Peyer's patch (tissue), 4 donors: Measurements from ENCODE around the gene ALS2CL. TPM values are rescaled to one million over a fixed set of nuclear protein-coding genes. Genes with fewer than 3 reads are reported as not detected.

Experiments
- DNase-seq, 3 donors: peaks; one replicate each; pipeline ENCODE4 v3.0.0-alpha.2; 2017 to 2019
- H3K27ac ChIP-seq, 4 donors: fragments of 200-600 bp; sonication (generic); one replicate each; pipeline ENCODE4 v1.5.1; 2016 to 2019
- H3K27me3 ChIP-seq, 2 donors: fragments of 200-600 bp; sonication (generic); one replicate each; pipeline ENCODE4 v1.5.1; 2019
- H3K36me3 ChIP-seq, 3 donors: fragments of 200-600 bp; sonication (generic); one replicate each; pipeline ENCODE4 v1.5.1; 2016 to 2019
- H3K4me1 ChIP-seq, 4 donors: fragments of 200-600 bp; sonication (generic); one replicate each; pipeline ENCODE4 v1.5.1; 2016 to 2019
- H3K4me3 ChIP-seq, 4 donors: fragments of 200-600 bp; sonication (generic); 1 replicate in 3 of 4; 2 replicates in 1 of 4; pipeline ENCODE4 v1.5.1; 2016 to 2019; ENCODE audit warnings: mild to moderate bottlenecking in 1 of 4
- H3K9me3 ChIP-seq, 4 donors: fragments of 200-600 bp; sonication (generic); one replicate each; pipeline ENCODE4 v1.5.1; 2016 to 2019; ENCODE audit warnings: mild to moderate bottlenecking in 1 of 4
- POLR2A ChIP-seq, 2 donors: fragments of 450-650 bp; IDR thresholded peaks; one replicate each; pipeline ENCODE4 v1.5.1; 2017; ENCODE audit warnings: antibody characterized with exemption in 2 of 2, mild to moderate bottlenecking in 2 of 2, moderate library complexity in 2 of 2
- total RNA-seq, 4 donors: library from RNA; depleted of rRNA; stranded (reverse); fragments of >200 nt; gene quantifications; one replicate each; pipeline ENCODE4 v1.1.0, GENCODE V29; 2016
- TF ChIP-seq, protein P1 (sequence below), 6 experiments: fragments of 450-650 bp in 4 of 6; fragments of 200-600 bp in 2 of 6; sonication (generic) in 1 of 6; IDR thresholded peaks; one replicate each; pipeline ENCODE4 v1.5.1; 2017 to 2019; ENCODE audit warnings: antibody characterized with exemption in 6 of 6, mild to moderate bottlenecking in 3 of 6, moderate library complexity in 1 of 6

Gene ALS2CL
- total RNA-seq, 4 donors from 2014 or later: 64.3 to 113 (median 82.7) TPM

- H3K27me3 ChIP-seq: no peaks in the 10 kb centered on the region
- no peaks in the 10 kb centered on the region for H3K9me3 ChIP-seq
- H3K36me3 ChIP-seq: no peaks in the 10 kb centered on the region
- peak in 2 of 3 donors; percentile 21 to 49 for DNase-seq
- no peak for TF ChIP-seq POLR2A (IDR thresholded peaks at IDR 0.05)
- TF ChIP-seq, protein P1, sequence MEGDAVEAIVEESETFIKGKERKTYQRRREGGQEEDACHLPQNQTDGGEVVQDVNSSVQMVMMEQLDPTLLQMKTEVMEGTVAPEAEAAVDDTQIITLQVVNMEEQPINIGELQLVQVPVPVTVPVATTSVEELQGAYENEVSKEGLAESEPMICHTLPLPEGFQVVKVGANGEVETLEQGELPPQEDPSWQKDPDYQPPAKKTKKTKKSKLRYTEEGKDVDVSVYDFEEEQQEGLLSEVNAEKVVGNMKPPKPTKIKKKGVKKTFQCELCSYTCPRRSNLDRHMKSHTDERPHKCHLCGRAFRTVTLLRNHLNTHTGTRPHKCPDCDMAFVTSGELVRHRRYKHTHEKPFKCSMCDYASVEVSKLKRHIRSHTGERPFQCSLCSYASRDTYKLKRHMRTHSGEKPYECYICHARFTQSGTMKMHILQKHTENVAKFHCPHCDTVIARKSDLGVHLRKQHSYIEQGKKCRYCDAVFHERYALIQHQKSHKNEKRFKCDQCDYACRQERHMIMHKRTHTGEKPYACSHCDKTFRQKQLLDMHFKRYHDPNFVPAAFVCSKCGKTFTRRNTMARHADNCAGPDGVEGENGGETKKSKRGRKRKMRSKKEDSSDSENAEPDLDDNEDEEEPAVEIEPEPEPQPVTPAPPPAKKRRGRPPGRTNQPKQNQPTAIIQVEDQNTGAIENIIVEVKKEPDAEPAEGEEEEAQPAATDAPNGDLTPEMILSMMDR (IDR thresholded peaks at IDR 0.05): no peak
- no peak overlapping the region for H3K4me3 ChIP-seq
- H3K27ac ChIP-seq: peak overlapping the region in 1 of 4 donors; percentile 17
- peaks cover 0 to 14% (median 0%) of the 10 kb centered on the region in 4 donors for H3K4me1 ChIP-seq
Measured at GRCh38 chr3:46662771-46663551, 30.5 kb downstream of the ALS2CL start.

DNA sequence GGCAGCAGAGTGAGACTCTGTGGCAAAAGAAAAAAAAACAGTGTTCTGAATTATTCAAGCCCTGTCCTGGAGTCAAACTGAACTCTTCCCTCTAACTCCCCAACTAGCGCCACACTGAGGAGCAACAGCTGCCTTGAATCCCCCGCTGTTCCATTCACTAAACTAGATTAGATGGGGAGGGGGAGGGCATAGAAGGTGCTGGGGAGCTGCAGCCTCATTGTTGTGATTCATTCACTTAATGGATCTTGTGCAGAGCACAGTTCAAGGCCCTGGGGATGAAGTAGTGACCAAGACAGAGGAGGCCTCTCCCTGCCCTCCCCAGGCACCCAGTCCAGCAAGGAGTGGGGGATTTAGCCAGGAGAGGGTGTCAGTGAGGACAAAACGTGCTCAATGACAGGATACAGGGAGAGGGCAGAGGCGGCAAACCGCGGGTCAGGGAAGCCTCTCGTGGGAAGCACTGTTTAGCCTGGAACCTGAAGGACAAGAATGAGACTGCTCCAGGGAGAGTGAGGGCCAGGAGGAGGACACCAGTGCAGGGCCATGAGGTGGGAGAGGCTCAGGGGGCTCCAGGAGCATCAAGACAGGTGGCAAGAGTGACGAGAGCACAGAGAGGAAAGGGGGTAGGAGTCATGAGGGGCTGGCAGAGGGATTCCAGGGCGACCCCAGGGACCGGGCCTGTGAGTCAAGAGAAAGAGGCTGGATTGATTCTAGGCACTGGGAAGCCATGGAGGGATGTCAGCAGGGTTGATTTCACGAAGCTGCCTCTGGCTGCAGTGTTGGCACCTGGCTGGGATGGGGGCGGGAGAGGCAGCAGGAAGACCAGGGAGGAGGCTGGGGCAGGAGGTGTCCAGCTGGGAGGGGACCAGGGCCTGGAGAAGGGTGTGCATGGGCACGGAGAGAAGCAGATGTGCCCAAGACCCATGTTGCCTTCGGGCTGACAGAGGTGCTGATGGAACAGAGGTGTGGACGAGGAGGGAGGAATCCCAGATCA, 31.4 kb downstream of the ALS2CL start:
- Histone ChIP-seq H3K9me3 (no peaks in the 10 kb centered on the region), H3K4me3 (no peak overlapping the region), H3K27ac (no peak overlapping the region), H3K4me1 (peaks cover 0 to 14% (median 0%) of the 10 kb centered on the region in 4 donors), H3K27me3 (no peaks in the 10 kb centered on the region), H3K36me3 (no peaks in the 10 kb centered on the region)
- TF ChIP-seq POLR2A (IDR thresholded peaks at IDR 0.05): no peak
- TF ChIP-seq, protein P1 (IDR thresholded peaks at IDR 0.05): no peak
- DNase-seq: peak in 1 of 3 donors; percentile 17

- Histone ChIP-seq H3K27me3 (no peaks in the 10 kb centered on the region), H3K4me1 (peaks cover 0 to 14% (median 0%) of the 10 kb centered on the region in 4 donors), H3K36me3 (no peaks in the 10 kb centered on the region), H3K9me3 (no peaks in the 10 kb centered on the region), H3K27ac (no peak overlapping the region), H3K4me3 (no peak overlapping the region)
- TF ChIP-seq, protein P1 (IDR thresholded peaks at IDR 0.05): no peak
- no peak for TF ChIP-seq POLR2A (IDR thresholded peaks at IDR 0.05)
- DNase-seq: peak in 2 of 3 donors; percentile 2 to 32
Measured at GRCh38 chr3:46660543-46661523, 32.6 kb downstream of the ALS2CL start.

DNA sequence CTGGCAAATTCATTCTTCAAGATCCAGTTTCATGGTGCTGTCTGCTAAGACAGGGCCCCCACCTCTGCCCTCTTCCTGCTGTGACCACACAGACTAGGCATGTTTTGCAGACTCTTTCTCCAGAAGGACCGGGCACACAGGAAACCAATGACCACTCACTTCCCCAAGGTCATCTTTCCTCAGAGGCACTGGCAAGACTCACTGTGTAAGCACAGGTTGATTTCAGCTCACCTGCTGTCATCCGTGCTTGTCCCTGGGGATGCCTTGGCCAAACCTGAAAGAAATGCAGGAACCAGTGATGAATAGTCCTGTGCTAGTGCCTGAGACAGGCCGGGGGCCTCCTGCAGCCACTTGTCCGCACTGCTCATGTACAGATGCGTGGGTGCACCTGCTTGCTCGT, 33.5 kb downstream of the ALS2CL start:
- Histone ChIP-seq H3K4me3 (no peak overlapping the region), H3K27ac (no peak overlapping the region), H3K36me3 (no peaks in the 10 kb centered on the region), H3K4me1 (peaks cover 0 to 14% (median 0%) of the 10 kb centered on the region in 4 donors), H3K27me3 (no peaks in the 10 kb centered on the region), H3K9me3 (no peaks in the 10 kb centered on the region)
- TF ChIP-seq, protein P1 (IDR thresholded peaks at IDR 0.05): no peak
- TF ChIP-seq POLR2A (IDR thresholded peaks at IDR 0.05): no peak
- no peak for DNase-seq

GRCh38 chr3:46659285-46659684, 34.2 kb downstream of the ALS2CL start:
- no peak for TF ChIP-seq POLR2A (IDR thresholded peaks at IDR 0.05)
- TF ChIP-seq, protein P1 (IDR thresholded peaks at IDR 0.05): no peak
- DNase-seq: no peak
- Histone ChIP-seq H3K36me3 (no peaks in the 10 kb centered on the region), H3K9me3 (no peaks in the 10 kb centered on the region), H3K27ac (no peak overlapping the region), H3K4me1 (peaks cover 0 to 14% (median 0%) of the 10 kb centered on the region in 4 donors), H3K27me3 (no peaks in the 10 kb centered on the region), H3K4me3 (no peak overlapping the region)
